WI38 (cell line): ENCODE measurements around the gene HIRIP3.

Experiments
- H3K4me3 ChIP-seq: 2 replicates; pipeline ENCODE4 v1.5.1; 2011; ENCODE audit warnings: low read depth, mild to moderate bottlenecking, control low read depth, low read length
- CTCF ChIP-seq: IDR thresholded peaks from 2 replicates; pipeline ENCODE4 v1.5.1; 2012; ENCODE audit warnings: low read depth, mild to moderate bottlenecking, control low read depth, low read length

HIRIP3 gene

GRCh38 chr16:29988346-29989075, 6.9 kb downstream of the HIRIP3 start:
- no peak overlapping the region for H3K4me3 ChIP-seq
- no peak for TF ChIP-seq CTCF

- no peak for TF ChIP-seq CTCF
- H3K4me3 ChIP-seq, result no peak overlapping the region
Observed at GRCh38 chr16:29987371-29988085, 7.9 kb downstream of the HIRIP3 start.

- TF ChIP-seq CTCF, result no peak
- no peak overlapping the region for H3K4me3 ChIP-seq
Observed at GRCh38 chr16:29986931-29987330, 8.5 kb downstream of the HIRIP3 start.

- no peak overlapping the region for H3K4me3 ChIP-seq
- no peak for TF ChIP-seq CTCF
Observed at GRCh38 chr16:29986231-29986630, 9.2 kb downstream of the HIRIP3 start.

- H3K4me3 ChIP-seq, result no peak overlapping the region
- no peak for TF ChIP-seq CTCF
Observed at GRCh38 chr16:29985271-29985811, 10.1 kb downstream of the HIRIP3 start.

- TF ChIP-seq CTCF, result no peak
- no peak overlapping the region for H3K4me3 ChIP-seq
Observed at GRCh38 chr16:29984764-29985147, 10.7 kb downstream of the HIRIP3 start.

- no peak overlapping the region for H3K4me3 ChIP-seq
- no peak for TF ChIP-seq CTCF
Observed at GRCh38 chr16:29984137-29984763, 11.2 kb downstream of the HIRIP3 start.
